HEK293 (cell line): ENCODE data around the gene CYP4V2.

Experiments used
- CTCF ChIP-seq: fragments of 450-650 bp; formaldehyde crosslinking; IDR thresholded peaks from 2 replicates; pipeline ENCODE4 v1.5.1; 2016; ENCODE audit warnings: missing biosample characterization, missing genetic modification characterization
- ZNF704 ChIP-seq: fragments of 450-650 bp; formaldehyde crosslinking; IDR thresholded peaks from 2 replicates; pipeline ENCODE4 v1.5.1; 2016; ENCODE audit warnings: missing biosample characterization, missing genetic modification characterization

- TF ChIP-seq CTCF (no peak), ZNF704 (tag by site-specific recombination) (no peak)
Observed at GRCh38 chr4:186191200-186192065, at the start of gene CYP4V2.
